ENCODE measurements around the gene MAGI2. TPM values are rescaled to one million over a fixed set of nuclear protein-coding genes. Genes with fewer than 3 reads are reported as not detected.

The MAGI2 gene
- total RNA-seq, 6 experiments from 2014 or later: 7.1 to 9.8 (median 8.5) TPM

DNA sequence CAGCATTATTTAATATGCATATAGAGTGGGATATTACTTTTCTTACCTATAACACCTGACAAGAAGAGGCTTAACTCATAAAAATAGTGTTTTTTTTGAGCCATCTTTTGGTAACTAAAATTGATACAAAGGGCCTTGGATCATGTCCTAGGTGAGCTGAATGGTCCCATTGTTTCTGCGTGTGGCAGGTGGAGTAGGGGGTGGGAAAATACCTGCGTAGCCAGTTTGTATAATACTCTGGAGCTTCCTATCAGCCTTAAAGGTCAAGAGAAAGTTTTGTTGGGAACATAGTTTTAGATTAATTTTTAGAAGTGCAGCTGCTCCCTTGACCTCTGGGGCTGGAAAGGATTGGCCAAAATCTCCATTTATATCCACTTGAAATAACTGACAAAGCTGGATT is 1410.3 kb downstream of the MAGI2 start:
- H3K27ac Mint-ChIP-seq: no peak overlapping the region
- H3K27me3 Mint-ChIP-seq (ENCODE audit: insufficient read depth): no peaks in the 10 kb centered on the region; the same call in 1 of the 2 replicates
- TF ChIP-seq, protein P1, sequence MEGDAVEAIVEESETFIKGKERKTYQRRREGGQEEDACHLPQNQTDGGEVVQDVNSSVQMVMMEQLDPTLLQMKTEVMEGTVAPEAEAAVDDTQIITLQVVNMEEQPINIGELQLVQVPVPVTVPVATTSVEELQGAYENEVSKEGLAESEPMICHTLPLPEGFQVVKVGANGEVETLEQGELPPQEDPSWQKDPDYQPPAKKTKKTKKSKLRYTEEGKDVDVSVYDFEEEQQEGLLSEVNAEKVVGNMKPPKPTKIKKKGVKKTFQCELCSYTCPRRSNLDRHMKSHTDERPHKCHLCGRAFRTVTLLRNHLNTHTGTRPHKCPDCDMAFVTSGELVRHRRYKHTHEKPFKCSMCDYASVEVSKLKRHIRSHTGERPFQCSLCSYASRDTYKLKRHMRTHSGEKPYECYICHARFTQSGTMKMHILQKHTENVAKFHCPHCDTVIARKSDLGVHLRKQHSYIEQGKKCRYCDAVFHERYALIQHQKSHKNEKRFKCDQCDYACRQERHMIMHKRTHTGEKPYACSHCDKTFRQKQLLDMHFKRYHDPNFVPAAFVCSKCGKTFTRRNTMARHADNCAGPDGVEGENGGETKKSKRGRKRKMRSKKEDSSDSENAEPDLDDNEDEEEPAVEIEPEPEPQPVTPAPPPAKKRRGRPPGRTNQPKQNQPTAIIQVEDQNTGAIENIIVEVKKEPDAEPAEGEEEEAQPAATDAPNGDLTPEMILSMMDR (IDR thresholded peaks at IDR 0.05): no peak
- no peak overlapping the region for H3K4me3 Mint-ChIP-seq
- no peak for DNase-seq
- no peaks in the 10 kb centered on the region for H3K9me3 Mint-ChIP-seq
- no peaks in the 10 kb centered on the region for H3K4me1 Mint-ChIP-seq (ENCODE audit: low read depth)
- H3K36me3 Mint-ChIP-seq (ENCODE audit: low read depth): no peaks in the 10 kb centered on the region

DNA sequence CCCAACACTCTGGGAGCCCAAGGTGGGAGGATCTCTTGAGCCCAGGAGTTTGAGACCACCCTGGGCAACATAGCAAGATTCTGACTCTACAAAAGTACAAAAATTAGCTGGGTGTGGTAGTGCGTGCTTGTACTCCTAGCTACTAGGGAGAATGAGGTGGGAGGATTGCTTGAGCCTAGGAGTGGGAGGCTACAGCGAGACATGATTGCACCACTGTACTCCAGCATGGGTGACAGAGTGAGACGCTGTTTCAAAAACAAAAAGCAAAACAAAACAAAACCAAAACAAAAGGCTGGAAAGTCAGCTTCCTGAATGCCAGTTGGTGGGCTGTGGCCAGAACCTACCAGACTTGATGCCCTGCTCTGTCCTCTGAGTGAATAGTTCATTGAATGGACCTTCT is 1412.0 kb downstream of the MAGI2 start:
- Mint-ChIP-seq H3K36me3 (ENCODE audit: low read depth) (no peaks in the 10 kb centered on the region), H3K27me3 (ENCODE audit: insufficient read depth) (peaks cover 2% of the 10 kb centered on the region; the same call in 1 of the 2 replicates), H3K4me1 (ENCODE audit: low read depth) (no peaks in the 10 kb centered on the region), H3K27ac (no peak overlapping the region), H3K4me3 (no peak overlapping the region), H3K9me3 (no peaks in the 10 kb centered on the region)
- TF ChIP-seq, protein P1 (IDR thresholded peaks at IDR 0.05): no peak
- DNase-seq: no peak

DNA sequence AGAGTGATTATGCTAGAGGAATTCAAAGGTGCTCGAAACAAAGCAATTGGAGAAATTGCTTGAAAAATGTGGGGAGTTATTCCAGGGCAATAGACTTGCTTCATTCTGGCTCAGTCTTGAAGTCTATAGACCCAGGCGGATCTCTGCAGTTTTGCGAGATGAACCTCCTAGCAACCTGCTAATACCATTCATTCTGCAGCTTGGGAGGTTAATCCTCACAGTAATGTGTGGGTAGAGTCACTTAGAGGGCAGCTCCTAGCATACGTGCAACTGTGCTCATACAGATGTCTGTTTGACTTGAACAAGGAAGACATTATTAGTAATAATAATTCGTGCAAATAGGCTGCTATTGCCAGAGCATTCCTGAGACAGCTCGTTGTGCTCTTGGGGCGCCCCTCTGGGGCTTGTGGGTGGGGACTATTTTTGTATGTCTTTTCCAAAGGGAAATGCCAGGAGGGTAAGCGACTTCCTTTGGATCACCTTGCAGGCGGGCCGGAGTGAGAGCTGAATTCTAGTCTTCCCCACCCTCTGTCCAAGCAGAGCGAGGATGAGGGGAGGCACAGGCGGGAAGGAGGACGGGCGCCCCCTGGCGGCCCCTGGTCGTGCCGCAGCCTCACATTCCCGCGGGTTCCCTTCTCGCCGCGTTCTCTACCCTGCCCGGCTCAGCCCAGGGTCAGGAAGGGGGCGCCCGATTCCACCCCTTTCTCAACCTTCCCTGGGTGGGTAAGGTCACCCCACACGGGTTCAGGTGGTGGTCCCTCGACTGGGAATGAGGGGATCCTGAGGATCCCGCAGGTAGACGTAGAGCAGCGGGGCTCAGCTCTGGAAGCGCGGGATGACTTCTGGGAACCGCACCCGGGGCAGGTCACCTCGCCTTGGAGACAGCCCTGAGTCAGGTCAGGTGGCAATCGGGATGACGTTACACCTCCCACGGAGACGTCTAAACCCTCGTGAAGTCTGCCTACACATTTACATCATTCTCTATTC is 1413.4 kb downstream of the MAGI2 start:
- DNase-seq: no peak
- H3K27me3 Mint-ChIP-seq (ENCODE audit: insufficient read depth): peaks cover 2% of the 10 kb centered on the region
- no peaks in the 10 kb centered on the region for H3K4me1 Mint-ChIP-seq (ENCODE audit: low read depth)
- TF ChIP-seq, protein P1 (IDR thresholded peaks at IDR 0.05): peak; percentile 75
- no peaks in the 10 kb centered on the region for H3K36me3 Mint-ChIP-seq (ENCODE audit: low read depth)
- H3K4me3 Mint-ChIP-seq: no peak overlapping the region
- H3K9me3 Mint-ChIP-seq: no peaks in the 10 kb centered on the region
- no peak overlapping the region for H3K27ac Mint-ChIP-seq

DNA sequence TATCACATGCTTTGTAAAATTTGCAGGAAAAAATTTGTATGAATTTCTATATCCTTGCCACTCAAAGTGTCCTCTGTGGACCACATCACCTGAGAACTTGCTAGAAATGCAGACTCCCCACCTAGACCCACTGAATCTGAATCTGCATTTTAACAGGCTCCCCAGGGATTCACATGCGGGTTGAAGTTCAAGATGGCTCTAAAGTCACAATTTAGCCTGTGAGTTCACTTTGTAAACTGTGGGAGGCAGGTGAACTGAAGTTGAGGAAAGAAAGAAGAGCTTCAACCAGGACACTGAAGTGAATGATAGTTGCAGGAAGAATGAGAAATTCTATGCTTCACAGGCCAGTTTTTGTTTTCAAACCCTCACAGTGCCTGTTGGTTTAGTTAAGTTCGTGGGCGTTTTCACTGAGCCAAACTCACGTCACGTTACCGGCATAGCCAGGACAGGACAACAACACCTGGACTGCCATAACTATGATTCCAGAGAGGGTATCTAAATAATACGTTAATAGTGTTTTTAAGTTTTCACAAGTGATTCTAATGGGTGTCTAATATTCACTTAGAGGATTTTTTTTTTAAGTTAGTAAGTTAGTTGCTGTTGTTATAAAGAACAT is 1414.9 kb downstream of the MAGI2 start:
- Mint-ChIP-seq H3K9me3 (no peaks in the 10 kb centered on the region), H3K4me3 (no peak overlapping the region), H3K36me3 (ENCODE audit: low read depth) (no peaks in the 10 kb centered on the region), H3K4me1 (ENCODE audit: low read depth) (no peaks in the 10 kb centered on the region), H3K27me3 (ENCODE audit: insufficient read depth) (peaks cover 5% of the 10 kb centered on the region), H3K27ac (no peak overlapping the region)
- TF ChIP-seq, protein P1 (IDR thresholded peaks at IDR 0.05): no peak
- no peak for DNase-seq

DNA sequence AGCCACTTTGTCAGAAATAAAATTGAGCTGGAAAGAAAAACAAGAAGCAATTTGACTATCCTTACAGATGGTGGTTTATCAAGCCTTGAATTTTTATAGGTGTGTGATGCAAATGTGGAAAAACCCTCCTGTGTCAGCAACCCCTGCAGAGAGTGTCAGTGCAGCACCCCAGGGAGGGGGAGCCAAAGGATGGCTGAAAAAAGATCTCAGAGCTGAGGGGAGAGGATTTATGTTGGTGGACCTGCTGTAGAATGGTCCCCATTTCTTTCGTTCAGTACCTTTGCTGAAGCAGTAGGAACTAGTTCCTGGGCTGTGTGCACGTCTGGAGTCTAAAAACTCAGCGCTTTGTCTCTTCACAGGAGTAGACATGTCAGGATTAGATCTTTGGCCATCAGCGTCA is 1415.9 kb downstream of the MAGI2 start:
- Mint-ChIP-seq H3K36me3 (ENCODE audit: low read depth) (no peaks in the 10 kb centered on the region), H3K27me3 (ENCODE audit: insufficient read depth) (peaks cover 5% of the 10 kb centered on the region), H3K4me3 (no peak overlapping the region), H3K9me3 (no peaks in the 10 kb centered on the region), H3K4me1 (ENCODE audit: low read depth) (no peaks in the 10 kb centered on the region), H3K27ac (no peak overlapping the region)
- DNase-seq: no peak
- TF ChIP-seq, protein P1 (IDR thresholded peaks at IDR 0.05): no peak

Measured in HFFc6 (cell line).